ENCODE measurements around the gene CTXN3. TPM values are rescaled to one million over a fixed set of nuclear protein-coding genes. Genes with fewer than 3 reads are reported as not detected.

Gene CTXN3
- total RNA-seq, 4 donors from 2014 or later = not detected

- TF ChIP-seq CTCF (IDR thresholded peaks at IDR 0.05) (no peak), POLR2A (IDR thresholded peaks at IDR 0.05) (no peak)
- 68 to 71% methylated on average over 6 of the region's 6 CpGs for WGBS, 2 donors
- intact Hi-C loops (cut with DNase I; ENCODE audit: low total_unique reads) = no loop called here
- no peak overlapping the region for H3K4me3 ChIP-seq (ENCODE audit: low read depth, poor library complexity, severe bottlenecking)
- no peak for DNase-seq (ENCODE audit: low spot score in 2 of 2)
Measured at GRCh38 chr5:127700237-127700766, 51.4 kb downstream of the CTXN3 start.

GRCh38 chr5:127702434-127702833, 53.6 kb downstream of the CTXN3 start:
- no peak overlapping the region for H3K4me3 ChIP-seq (ENCODE audit: low read depth, poor library complexity, severe bottlenecking)
- intact Hi-C loops (cut with DNase I; ENCODE audit: low total_unique reads) = no loop called here
- 89 to 93% methylated on average over 2 of the region's 2 CpGs for WGBS, 2 donors
- no peak for DNase-seq (ENCODE audit: low spot score in 2 of 2)
- TF ChIP-seq CTCF (IDR thresholded peaks at IDR 0.05) (no peak), POLR2A (IDR thresholded peaks at IDR 0.05) (no peak)

GRCh38 chr5:127702926-127703561, 54.2 kb downstream of the CTXN3 start, which contains the start of gene CCDC192:
Gene CCDC192 (plus strand): TSS chr5:127703391. CDS start chr5:127703446, 55 bp downstream.
- H3K4me3 ChIP-seq (ENCODE audit: low read depth, poor library complexity, severe bottlenecking) = no peak within 1 kb of the TSS
- WGBS, 2 donors = 61 to 63% methylated on average over 5 of the region's 5 CpGs
- intact Hi-C loops (cut with DNase I; ENCODE audit: low total_unique reads) = no loop called here
- TF ChIP-seq CTCF (IDR thresholded peaks at IDR 0.05) = no peak
- no peak for DNase-seq (ENCODE audit: low spot score in 2 of 2)

- WGBS, 2 donors = 50 to 52% methylated on average over 4 of the region's 4 CpGs
- no peak for DNase-seq (ENCODE audit: low spot score in 2 of 2)
- TF ChIP-seq CTCF (IDR thresholded peaks at IDR 0.05) (no peak), POLR2A (IDR thresholded peaks at IDR 0.05) (no peak)
- H3K4me3 ChIP-seq (ENCODE audit: low read depth, poor library complexity, severe bottlenecking) = no peak overlapping the region
- intact Hi-C loops (cut with DNase I; ENCODE audit: low total_unique reads) = no loop called here
Measured at GRCh38 chr5:127705120-127705892, 56.4 kb downstream of the CTXN3 start.

GRCh38 chr5:127706691-127707090, 57.8 kb downstream of the CTXN3 start:
- no peak for DNase-seq (ENCODE audit: low spot score in 2 of 2)
- 50 to 67% methylated on average over 1 of the region's 1 CpG for WGBS, 2 donors
- intact Hi-C loops (cut with DNase I; ENCODE audit: low total_unique reads) = no loop called here
- no peak overlapping the region for H3K4me3 ChIP-seq (ENCODE audit: low read depth, poor library complexity, severe bottlenecking)
- TF ChIP-seq POLR2A (IDR thresholded peaks at IDR 0.05) (no peak), CTCF (IDR thresholded peaks at IDR 0.05) (no peak)
